Hematopoietic multipotent progenitor cell treated with erythropoietin and hydrocortisone succinate and interleukin-3 and kit ligand, for 6 days (in vitro differentiated cells): ENCODE measurements around the gene PLXNA4.
"Not testable (repeated sequence)": the region's sequence is repeated elsewhere in the genome, so short reads cannot be mapped to it uniquely, and the experiment has no call there.

ENCODE experiments used
- DNase-seq: peaks from one replicate; pipeline ENCODE4 v3.0.0-alpha.2; 2015

The PLXNA4 gene

DNA sequence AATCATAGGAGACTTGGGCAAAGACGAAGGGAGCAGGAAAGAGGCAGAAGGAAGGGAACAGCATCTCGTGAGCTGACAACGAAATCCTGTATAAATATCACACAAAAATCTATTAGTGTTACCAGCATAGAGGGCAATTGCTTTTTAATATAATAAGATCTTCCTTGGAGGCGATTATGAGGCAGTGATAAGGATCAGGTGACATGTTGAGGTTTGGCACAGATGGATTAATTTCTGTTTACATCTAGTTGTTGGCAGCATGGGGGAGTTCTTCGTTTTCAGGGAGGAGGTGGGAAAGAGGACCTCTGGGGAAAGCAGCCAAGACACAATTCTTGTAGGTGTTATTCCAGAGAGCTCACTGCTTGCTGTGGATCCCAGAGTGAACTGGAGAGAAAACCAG lies 163.8 kb downstream of the PLXNA4 start:
- DNase-seq = no peak

- no peak for DNase-seq
Measured at GRCh38 chr7:132410861-132411541, 165.3 kb downstream of the PLXNA4 start.

DNA sequence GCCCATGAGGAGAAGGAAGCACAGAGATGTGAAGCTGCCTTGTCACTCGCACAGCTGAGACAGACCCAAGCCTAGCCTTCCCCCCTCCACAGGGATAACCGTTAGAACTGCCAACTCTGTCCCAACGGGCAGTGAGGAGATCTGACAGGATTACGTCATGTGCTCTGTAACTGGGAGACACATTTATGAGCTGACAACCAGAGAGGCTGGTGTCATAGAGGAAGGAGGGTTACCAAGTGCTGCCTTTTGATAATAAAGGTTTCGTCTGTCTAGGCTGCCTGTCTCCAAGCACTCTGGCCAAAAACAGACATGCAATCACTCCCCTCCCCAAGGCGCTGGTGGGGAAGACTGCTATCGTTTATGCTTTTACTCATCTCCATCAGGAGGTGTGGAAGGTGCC lies 165.9 kb downstream of the PLXNA4 start:
- peak; percentile 55 for DNase-seq

GRCh38 chr7:132407764-132408163 lies 168.5 kb downstream of the PLXNA4 start:
- DNase-seq = no peak

GRCh38 chr7:132406039-132406438 lies 170.2 kb downstream of the PLXNA4 start:
- no peak for DNase-seq

GRCh38 chr7:132404261-132404660 lies 172.0 kb downstream of the PLXNA4 start:
- DNase-seq = no peak

DNA sequence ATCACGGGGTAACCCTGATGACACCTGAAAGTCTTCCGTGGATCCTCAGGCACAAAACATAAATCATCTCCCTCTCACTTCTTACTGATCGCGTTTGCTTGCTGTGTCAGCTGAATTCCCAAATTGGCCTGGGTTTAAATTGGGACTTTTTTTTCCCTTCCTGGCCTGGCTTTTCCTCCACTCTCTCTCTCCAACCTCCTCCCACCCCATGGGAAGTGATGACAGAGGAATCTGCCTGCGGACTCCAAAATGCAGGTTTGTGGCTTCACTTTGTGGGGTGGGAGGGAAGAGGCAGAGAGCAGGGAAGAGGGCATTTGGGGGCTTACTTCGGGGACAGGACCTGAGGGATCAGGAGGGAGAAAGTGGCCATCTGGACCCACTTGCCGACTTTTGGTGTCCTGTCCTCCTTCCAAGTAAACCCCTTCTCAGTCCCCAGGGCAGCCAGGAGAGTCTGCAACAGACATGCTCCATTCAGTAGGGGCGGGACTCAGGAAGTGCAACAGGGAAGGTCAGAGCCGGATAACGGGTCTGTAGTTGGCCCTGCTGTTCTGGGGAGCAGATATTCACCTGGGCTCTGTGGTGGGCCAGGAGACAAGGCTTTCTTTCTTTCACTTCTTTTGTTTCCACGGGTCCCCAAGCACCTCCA lies 172.7 kb downstream of the PLXNA4 start:
- no peak for DNase-seq

DNA sequence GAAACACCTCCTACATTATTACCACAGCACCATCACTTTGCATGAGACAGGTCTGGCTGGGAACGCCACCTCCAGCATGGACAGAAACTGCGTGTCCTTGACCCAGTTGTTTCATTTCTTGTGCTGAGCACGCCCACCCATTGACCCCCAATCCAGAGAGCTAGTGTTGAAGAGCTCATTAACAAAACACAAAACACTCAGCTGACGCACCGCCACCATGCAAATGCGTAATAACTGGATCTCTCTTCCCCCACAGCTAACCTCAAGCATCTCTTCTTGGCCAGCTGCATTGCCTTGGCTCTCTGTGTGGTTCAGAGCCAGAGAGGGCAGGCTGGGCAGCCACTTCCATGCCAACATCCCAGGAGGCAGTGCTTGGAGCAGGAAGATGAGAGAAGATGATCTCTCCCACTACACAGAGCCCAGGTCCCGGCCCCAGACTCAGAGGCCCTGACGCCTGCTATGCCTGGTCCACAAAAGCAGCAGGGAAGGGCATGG lies 173.5 kb downstream of the PLXNA4 start:
- DNase-seq = no peak

GRCh38 chr7:132402096-132402495 lies 174.2 kb downstream of the PLXNA4 start:
- DNase-seq = no peak

DNA sequence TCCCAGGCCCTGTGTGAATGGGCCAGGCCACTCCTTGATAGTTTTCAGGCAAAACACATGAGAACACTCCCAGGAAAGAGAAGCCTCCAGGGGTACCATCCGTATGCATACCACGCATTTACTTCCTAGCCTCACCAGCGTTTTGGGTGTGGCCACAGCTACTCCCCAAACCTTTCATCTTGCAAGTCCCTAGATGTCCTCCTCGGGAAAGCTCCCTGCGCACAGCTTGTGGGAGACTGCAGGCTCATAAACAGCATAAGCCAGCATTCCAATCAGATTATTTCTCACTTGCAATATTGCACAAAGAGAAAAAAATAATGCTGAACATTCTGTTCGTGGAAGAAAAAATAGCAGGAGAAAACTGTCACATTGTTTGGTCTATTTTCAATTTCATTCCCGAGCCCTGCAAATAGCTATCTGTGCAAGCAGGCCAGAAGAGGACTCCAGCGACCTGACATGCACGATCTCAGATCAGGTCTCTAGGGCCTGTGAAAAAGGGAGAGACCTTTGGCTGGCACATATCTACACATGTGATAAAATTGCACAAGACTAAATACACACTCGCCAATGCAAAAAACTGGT lies 175.6 kb downstream of the PLXNA4 start:
- DNase-seq = no peak

DNA sequence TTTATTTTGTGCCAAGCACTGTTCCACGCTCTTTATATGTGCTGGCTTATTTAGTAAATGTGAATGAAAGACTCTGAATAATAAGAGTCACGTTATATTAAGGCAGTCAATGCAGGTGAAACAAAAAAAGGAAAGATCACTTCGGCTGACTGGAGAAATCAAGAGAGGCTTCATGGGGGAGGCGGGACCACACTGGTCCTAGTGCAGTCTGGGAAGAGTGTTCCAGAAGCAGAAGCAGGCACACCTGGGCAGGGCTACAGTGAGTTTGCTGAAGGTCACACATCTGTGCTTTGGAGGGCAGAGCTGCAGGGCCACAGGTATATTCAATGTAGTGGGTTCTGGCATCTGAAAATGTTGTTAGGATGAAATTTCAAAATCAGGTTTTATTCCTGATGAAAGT lies 176.9 kb downstream of the PLXNA4 start:
- DNase-seq = no peak

DNA sequence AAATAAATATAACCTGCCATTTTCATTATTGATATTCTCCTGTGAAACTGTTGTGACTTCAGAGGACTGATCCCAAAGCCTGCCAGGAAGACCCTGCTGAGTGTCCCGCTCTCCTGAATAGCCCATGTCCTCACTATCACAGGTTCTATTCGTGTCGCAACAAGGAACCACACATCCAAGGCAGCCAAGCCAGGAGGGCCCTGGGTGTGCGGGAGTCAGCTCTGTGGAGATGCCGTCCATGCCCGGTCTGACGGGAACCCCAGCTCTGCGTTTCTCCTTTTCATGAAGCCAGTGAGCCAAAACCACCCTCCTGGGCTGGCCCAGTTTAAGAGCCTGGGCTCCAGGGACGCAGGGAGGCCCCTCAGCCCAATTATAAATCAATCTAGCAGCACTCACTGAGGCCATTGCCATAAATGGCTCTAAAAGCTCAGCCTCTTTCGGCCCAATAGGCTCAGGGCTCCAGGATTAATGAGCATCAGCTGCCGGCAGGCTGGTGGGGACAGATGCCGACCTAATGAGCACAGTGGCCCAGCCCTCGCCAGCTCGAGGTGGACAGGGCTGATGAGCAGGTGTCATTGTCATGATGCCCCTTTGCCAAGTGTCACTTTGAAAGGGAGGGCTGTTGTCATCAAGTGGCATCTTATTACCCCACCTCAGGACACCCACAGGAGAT lies 177.9 kb downstream of the PLXNA4 start:
- no peak for DNase-seq

GRCh38 chr7:132397070-132397469 lies 179.2 kb downstream of the PLXNA4 start:
- DNase-seq = no peak

GRCh38 chr7:132395361-132395760 lies 180.9 kb downstream of the PLXNA4 start:
- DNase-seq = no peak

GRCh38 chr7:132394283-132395198 lies 181.7 kb downstream of the PLXNA4 start:
- DNase-seq = peak; percentile 56

GRCh38 chr7:132393789-132394261 lies 182.4 kb downstream of the PLXNA4 start:
- no peak for DNase-seq

DNA sequence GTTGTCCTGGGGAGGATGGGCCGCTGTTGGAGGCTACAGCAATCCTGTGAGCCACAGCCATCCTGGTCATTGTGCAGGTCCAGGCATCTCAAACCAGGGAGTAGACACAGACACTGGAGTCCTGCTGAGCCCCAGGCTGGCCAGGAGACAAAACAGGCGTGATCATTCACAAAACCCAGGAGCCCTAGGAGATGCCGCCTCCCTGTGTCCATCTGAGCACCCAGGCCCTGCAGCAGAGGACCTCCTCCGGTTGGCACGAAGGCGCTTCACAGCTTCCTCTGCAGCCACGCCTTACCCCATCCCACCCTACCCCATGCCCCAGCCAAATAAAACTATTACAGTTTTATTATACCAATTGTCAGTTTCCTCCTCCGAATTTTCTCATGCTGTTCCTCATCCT lies 183.6 kb downstream of the PLXNA4 start:
- DNase-seq = no peak

DNA sequence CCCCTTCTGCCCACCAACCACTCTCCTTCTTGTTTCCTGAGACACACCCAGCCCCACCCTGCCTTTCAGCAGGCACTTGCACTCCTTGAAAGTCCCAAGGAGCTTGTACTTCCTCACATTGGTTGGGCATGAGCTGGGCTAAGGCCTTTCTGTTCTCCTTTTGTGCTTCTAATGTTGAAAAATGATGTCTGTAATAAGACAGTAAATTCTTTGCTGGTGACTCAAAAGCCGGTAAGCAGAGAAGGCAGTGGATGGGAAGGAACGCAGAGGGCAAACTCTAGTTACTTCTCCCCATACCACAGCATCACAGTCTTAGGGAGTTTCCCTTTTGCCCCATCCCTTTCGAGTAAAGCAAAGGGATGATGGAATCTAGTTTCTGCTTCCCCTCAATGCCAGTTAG lies 185.6 kb downstream of the PLXNA4 start:
- peak; percentile 6 for DNase-seq

- not testable (repeated sequence) for DNase-seq
Measured at GRCh38 chr7:132390049-132390448, 186.2 kb downstream of the PLXNA4 start.

DNA sequence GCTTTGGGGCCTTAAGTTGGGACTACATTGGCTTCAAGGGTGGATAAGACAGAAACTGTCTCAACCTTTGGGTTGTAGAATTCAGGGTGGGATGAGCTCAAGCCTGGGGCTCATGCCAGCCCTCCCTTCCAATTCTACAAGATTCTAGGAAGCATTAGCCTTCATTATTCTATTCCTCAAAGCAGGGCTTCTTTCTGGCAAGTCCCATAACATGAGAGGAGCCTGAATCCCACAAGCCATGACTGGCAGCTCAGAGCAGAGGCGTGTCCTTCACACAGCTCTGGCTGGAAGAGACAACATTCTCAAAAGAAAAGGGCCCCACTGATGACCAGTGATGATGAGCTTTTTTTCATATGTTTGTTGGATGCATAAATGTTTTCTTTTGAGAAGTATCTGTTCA lies 187.6 kb downstream of the PLXNA4 start:
- no peak for DNase-seq

- no peak for DNase-seq
Measured at GRCh38 chr7:132387596-132387995, 188.7 kb downstream of the PLXNA4 start.

- DNase-seq = no peak
Measured at GRCh38 chr7:132386201-132386681, 190.0 kb downstream of the PLXNA4 start.
